AG04449 (cell line): ENCODE results near the gene DISC1.

Experiments used
- CTCF ChIA-PET: fragments of 350-600 bp; formaldehyde crosslinking; extraction: SDS; loops from one replicate; lab custom pipeline; 2021; ENCODE audit warnings: antibody characterized with exemption; lab: Yijun Ruan, JAX
- POLR2A ChIA-PET: fragments of 400-600, 350-600 bp; formaldehyde crosslinking; extraction: SDS; loops from one replicate; lab custom pipeline; 2020; ENCODE audit warnings: antibody characterized with exemption, inconsistent platforms; lab: Yijun Ruan, JAX
- DNase-seq: peaks from one replicate; pipeline ENCODE4 v3.0.0-alpha.2; 2010; ENCODE audit warnings: low read depth, low spot score
- H3K4me3 ChIP-seq: 2 replicates; pipeline ENCODE4 v1.5.1; 2011; ENCODE audit warnings: low read depth, mild to moderate bottlenecking, control low read depth, low read length
- TF ChIP-seq, protein P1 (sequence below): IDR thresholded peaks from one replicate; pipeline ENCODE4 v1.5.1; 2011; ENCODE audit warnings: mild to moderate bottlenecking, moderate library complexity, low read length, control low read depth, inconsistent platforms; ENCODE audit not compliant: insufficient read depth; ENCODE audit errors: missing control alignments

The DISC1 gene

DNA sequence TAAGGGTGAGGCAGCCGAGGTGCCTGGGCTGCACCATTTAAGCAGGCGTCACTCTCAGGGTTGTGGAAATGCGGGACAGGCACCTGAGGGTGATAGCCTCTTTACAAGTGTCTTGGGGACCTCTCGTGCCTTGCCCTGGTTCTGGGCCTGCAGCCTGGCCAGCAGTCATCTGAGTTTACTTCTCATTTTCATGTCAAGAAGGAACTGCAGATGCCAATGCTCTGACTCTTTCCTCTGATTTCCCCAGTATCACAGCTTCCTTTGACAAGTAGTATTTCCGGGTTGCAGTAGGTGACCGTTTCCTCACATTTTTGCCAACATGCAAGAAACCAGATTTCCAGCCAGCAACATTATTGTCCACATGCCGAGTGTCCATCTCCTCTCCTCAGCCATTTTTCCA is 286.9 kb downstream of the DISC1 start:
- ChIA-PET CTCF (no interaction called here), POLR2A (no interaction called here)
- H3K4me3 ChIP-seq: no peak overlapping the region
- TF ChIP-seq, protein P1, sequence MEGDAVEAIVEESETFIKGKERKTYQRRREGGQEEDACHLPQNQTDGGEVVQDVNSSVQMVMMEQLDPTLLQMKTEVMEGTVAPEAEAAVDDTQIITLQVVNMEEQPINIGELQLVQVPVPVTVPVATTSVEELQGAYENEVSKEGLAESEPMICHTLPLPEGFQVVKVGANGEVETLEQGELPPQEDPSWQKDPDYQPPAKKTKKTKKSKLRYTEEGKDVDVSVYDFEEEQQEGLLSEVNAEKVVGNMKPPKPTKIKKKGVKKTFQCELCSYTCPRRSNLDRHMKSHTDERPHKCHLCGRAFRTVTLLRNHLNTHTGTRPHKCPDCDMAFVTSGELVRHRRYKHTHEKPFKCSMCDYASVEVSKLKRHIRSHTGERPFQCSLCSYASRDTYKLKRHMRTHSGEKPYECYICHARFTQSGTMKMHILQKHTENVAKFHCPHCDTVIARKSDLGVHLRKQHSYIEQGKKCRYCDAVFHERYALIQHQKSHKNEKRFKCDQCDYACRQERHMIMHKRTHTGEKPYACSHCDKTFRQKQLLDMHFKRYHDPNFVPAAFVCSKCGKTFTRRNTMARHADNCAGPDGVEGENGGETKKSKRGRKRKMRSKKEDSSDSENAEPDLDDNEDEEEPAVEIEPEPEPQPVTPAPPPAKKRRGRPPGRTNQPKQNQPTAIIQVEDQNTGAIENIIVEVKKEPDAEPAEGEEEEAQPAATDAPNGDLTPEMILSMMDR: no peak
- no peak for DNase-seq

DNA sequence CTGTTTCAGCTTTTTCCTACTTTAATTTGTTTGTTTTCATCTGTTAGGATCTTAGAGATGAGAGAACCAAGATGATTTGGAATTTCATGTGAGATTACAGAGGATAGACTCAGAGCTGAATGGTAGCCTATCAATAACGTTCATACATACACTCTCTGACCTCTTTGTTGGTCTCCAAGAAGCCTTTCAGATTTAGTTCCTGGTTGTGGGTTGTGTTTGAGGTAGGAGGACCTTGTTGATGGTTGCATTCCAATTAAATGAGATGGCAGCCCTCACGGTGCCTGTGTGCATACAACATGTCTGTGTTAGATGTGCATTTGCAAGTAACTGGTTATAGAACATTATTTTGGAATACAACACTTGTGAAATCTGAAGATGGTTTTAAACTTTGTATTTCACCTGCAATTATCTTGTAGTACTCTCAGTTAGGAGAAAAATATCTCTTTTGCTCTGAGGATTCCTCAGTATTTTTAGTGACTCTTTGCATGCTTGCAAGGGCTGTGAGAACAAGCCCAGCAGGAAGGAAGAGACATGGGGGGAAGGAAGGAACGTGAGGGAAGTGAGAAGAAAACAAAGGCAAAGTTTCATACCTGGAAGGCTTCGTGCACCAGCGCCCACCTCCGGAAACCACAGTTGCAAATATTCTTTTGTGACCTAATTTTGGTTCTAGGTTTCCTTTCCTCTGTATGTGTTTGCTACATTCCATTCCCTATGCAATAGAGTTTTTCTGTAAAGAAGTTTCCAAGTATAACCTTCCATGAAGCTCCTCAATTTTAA is 291.8 kb downstream of the DISC1 start:
- no peak overlapping the region for H3K4me3 ChIP-seq
- ChIA-PET POLR2A (no interaction called here), CTCF (interaction anchor here (0.8 to 1.3 kb wide), 3 partner anchors 13 to 16 kb away, joined by 3 to 4 read pairs (median 4); no protein-coding TSS in a partner anchor)

DNA sequence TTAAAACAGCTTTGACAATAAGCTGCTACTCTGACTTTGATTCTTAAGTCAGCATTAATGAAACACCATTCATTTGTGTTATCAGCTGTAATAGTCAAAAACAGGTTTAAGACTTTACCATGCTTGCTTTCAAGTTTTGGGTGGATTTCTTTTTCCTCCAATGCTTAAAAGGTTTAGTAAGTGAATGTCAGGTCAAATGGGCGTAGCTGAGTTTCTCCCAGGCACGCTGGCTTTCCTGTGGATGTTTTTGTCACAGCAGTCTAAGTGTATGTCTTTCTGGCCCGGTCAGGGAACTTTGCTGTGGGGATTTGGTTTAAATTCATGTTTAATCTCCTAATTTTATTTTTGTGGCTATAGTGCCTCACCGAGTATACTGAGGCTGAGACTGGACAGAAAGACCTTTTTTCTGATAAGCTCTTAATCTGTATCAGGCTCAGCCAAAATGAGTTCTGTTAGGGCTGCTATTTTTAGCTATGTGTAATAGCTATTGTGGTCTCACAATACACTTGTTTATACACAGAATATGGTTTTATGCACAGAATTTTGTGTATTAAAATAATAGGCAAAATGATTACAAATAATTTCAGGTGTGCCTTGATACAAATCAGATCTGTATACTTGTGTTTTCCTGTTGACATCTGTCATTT is 292.8 kb downstream of the DISC1 start:
- CTCF ChIA-PET: interaction anchor here (0.8 kb wide), 1 partner anchor 13 kb away, joined by 4 read pairs; no protein-coding TSS in a partner anchor
- POLR2A ChIA-PET: no interaction called here
- no peak overlapping the region for H3K4me3 ChIP-seq
- TF ChIP-seq, protein P1: no peak
- DNase-seq: no peak

More for the DNA sequence above, 291.8 kb downstream of the DISC1 start:
- DNase-seq: no peak
- TF ChIP-seq, protein P1: no peak

DNA sequence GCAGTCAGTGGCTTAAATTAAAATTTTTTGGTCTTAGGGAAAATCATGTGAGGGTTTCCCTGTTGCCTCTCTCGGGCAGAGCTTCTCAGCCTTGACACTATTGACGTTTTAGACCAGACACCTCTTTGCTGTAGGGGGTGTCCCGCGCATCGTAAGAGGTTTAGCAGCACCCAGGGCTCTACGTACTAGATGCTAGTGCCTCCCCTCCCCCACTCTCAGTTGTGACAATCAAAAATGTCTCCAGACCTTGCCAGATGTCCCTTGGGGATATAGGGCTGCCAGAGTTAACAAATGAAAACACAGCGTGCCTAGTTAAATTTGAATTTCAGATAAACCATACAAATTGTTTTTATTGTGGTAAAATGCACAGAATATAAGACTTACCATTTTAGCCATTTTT is 293.3 kb downstream of the DISC1 start:
- TF ChIP-seq, protein P1: no peak
- CTCF ChIA-PET: interaction anchor here (0.8 kb wide), 1 partner anchor 12 kb away, joined by 4 read pairs; no protein-coding TSS in a partner anchor
- no peak for DNase-seq
- POLR2A ChIA-PET: no interaction called here
- no peak overlapping the region for H3K4me3 ChIP-seq

DNA sequence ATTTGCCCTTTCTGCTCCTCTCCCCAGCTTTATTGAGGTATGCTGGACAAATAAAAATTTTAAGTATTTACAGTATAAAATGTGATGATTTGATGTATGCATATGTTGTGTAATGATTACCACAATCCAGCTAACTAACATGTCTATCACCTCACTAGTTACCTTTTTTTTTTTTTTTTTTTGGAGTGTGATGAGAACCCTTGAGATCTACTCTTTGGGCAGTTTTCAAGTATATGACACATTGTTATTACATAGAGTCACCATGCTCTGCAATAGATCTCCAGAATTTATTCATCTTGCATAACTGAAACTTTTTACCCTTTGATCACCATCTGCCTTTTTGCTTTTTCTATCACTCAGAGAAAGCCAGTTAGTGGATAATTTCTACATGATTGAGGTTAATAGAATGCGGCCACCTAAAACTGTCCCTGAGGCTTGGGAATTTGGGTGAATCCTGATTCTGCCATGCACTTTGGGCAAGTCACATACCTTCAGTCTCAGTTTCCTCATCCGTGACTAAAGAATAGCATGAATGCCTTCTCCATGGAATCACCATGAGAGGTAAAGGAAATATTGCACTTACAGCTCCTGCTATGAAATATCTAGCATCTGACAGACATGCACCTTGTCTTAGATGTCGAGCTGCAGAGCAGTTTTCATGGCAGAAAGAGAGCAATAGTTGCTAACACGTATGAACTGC is 295.2 kb downstream of the DISC1 start:
- no peak overlapping the region for H3K4me3 ChIP-seq
- TF ChIP-seq, protein P1: no peak
- POLR2A ChIA-PET: no interaction called here
- no peak for DNase-seq
- CTCF ChIA-PET: interaction anchor here (1.0 kb wide), 1 partner anchor 8 kb away, joined by 3 read pairs; no protein-coding TSS in a partner anchor

DNA sequence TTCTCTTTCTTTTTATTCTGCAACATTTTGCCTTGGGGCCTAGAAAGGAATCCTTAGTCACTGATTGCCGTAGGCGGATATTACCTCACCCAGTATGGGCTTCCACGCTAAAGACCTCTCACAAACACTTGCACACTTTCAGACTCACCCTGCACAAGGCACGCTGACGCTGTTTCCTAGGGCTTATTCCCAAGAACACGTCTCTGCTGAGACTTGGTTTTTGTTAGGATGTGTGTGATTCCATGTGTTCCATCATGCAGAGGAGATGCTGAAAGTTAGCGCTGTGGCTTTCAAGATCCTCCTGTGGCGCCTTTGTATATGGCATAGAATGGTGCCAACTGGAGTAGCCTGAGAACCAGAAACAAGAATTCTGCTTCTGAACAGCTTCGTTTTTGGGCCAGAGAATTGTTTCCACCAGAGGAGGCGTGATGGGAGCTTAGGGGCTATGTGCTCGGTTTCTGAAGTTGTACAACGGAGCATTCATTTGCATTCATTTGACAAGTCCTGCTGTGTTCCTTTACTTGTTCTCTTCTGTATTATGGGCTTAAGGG is 297.0 kb downstream of the DISC1 start:
- TF ChIP-seq, protein P1: no peak
- POLR2A ChIA-PET: no interaction called here
- DNase-seq: no peak
- H3K4me3 ChIP-seq: no peak overlapping the region
- CTCF ChIA-PET: no interaction called here
